ENCODE data around the gene SIGLEC6.

GRCh38 chr19:51547397-51548212 is 16.1 kb upstream of the SIGLEC6 start:
- TF ChIP-seq, protein P1, sequence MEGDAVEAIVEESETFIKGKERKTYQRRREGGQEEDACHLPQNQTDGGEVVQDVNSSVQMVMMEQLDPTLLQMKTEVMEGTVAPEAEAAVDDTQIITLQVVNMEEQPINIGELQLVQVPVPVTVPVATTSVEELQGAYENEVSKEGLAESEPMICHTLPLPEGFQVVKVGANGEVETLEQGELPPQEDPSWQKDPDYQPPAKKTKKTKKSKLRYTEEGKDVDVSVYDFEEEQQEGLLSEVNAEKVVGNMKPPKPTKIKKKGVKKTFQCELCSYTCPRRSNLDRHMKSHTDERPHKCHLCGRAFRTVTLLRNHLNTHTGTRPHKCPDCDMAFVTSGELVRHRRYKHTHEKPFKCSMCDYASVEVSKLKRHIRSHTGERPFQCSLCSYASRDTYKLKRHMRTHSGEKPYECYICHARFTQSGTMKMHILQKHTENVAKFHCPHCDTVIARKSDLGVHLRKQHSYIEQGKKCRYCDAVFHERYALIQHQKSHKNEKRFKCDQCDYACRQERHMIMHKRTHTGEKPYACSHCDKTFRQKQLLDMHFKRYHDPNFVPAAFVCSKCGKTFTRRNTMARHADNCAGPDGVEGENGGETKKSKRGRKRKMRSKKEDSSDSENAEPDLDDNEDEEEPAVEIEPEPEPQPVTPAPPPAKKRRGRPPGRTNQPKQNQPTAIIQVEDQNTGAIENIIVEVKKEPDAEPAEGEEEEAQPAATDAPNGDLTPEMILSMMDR (IDR thresholded peaks at IDR 0.05) = no peak
- TF ChIP-seq POLR2A (IDR thresholded peaks at IDR 0.05) (no peak), EP300 (IDR thresholded peaks at IDR 0.05) (no peak)

All from upper lobe of left lung (tissue), 4 donors.